Measurements from ENCODE around the gene WDR20. TPM values are rescaled to one million over a fixed set of nuclear protein-coding genes. Genes with fewer than 3 reads are reported as not detected.

Gene WDR20
- total and polyA plus RNA-seq, 2 donors (not counting 1 experiment from before 2014, with no cell fraction given) = 12.4 to 64.0 TPM

DNA sequence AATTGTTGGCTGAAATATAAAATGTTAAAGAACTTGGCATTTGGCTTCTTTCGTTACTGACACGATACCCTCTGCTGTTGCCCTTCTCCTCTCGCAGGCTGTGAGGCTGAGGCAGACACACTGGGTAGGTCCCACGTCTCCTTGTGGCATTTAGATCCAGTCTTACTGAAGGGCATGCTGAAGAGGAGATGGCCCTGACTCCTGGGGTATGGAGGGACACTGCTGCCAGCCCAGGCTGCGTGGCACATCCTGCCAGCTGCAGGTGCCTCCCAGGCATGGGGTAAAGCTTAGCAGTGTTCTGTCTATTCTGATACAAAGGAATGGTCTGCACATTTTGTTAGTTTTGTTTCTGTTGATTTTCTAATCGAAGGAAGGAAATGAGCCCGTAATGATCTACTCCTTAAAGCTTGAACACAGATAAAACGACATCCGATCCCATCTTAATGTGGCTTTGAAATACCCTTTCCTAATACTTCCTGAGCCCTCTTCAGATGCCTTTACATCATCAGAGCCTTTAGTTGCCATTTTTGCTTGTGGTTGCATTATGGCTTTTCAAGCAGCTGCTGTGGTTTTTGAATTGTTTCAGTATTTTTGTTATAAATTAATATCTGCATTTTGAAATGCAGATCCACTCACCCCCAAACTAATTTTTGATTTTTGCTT, 61.1 kb downstream of the WDR20 start:
- Histone ChIP-seq H3K9me3 (ENCODE audit: control extremely low read depth in 1 of 3, control insufficient read depth in 2 of 3, insufficient read depth in 1 of 3, low read length in 2 of 3) (no peaks in the 10 kb centered on the region), H3K79me2 (ENCODE audit: control insufficient read depth, insufficient read depth, low read length) (peaks cover 59% of the 10 kb centered on the region), H3K4me1 (ENCODE audit: control insufficient read depth in 2 of 2, insufficient read depth in 2 of 2, low read length in 2 of 2) (peaks cover 0 to 10% of the 10 kb centered on the region in 2 donors), H4K20me1 (ENCODE audit: control insufficient read depth, insufficient read depth, low read length, poor library complexity, severe bottlenecking) (peaks cover 76% of the 10 kb centered on the region), H3K9ac (ENCODE audit: low read length) (no peak overlapping the region), H3K27me3 (replicated peaks in 1 of 4; ENCODE audit: control extremely low read depth in 1 of 4, control insufficient read depth in 3 of 4, insufficient read depth in 4 of 4, low read length in 3 of 4) (no peaks in the 10 kb centered on the region), H3K4me2 (replicated peaks; ENCODE audit: low read depth, low read length, poor library complexity, severe bottlenecking) (no peak overlapping the region), H2AFZ (ENCODE audit: insufficient read depth, low read depth, low read length, poor library complexity, severe bottlenecking) (no peak overlapping the region), H3K4me3 (ENCODE audit: control extremely low read depth in 1 of 5, extremely low read depth in 1 of 5, insufficient read depth in 1 of 5, low read depth in 2 of 5, low read length in 4 of 5) (no peak overlapping the region), H3K27ac (ENCODE audit: low read length in 2 of 2) (no peak overlapping the region), H3K36me3 (replicated peaks in 1 of 2; ENCODE audit: control extremely low read depth in 1 of 2, control insufficient read depth in 1 of 2, extremely low read depth in 1 of 2, insufficient read depth in 2 of 2, low read length in 1 of 2) (peaks cover 8 to 56% of the 10 kb centered on the region in 2 experiments)
- DNase-seq (no peak), ATAC-seq (ENCODE audit: low read depth) (no peak)
- ChIA-PET CTCF (no interaction called here), POLR2A (no interaction called here)
- Mint-ChIP-seq H3K27ac (no peak overlapping the region), H3K4me1 (peaks cover 16% of the 10 kb centered on the region), H3K4me3 (no peak overlapping the region), H3K27me3 (no peaks in the 10 kb centered on the region), H3K9me3 (ENCODE audit: insufficient read depth) (no peaks in the 10 kb centered on the region)
- intact Hi-C loops (cut with micrococcal nuclease) = no loop called here
- TF ChIP-seq, protein P1, sequence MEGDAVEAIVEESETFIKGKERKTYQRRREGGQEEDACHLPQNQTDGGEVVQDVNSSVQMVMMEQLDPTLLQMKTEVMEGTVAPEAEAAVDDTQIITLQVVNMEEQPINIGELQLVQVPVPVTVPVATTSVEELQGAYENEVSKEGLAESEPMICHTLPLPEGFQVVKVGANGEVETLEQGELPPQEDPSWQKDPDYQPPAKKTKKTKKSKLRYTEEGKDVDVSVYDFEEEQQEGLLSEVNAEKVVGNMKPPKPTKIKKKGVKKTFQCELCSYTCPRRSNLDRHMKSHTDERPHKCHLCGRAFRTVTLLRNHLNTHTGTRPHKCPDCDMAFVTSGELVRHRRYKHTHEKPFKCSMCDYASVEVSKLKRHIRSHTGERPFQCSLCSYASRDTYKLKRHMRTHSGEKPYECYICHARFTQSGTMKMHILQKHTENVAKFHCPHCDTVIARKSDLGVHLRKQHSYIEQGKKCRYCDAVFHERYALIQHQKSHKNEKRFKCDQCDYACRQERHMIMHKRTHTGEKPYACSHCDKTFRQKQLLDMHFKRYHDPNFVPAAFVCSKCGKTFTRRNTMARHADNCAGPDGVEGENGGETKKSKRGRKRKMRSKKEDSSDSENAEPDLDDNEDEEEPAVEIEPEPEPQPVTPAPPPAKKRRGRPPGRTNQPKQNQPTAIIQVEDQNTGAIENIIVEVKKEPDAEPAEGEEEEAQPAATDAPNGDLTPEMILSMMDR (IDR thresholded peaks at IDR 0.05) = no peak
- TF ChIP-seq EZH2 (IDR thresholded peaks at IDR 0.05; ENCODE audit: borderline replicate concordance, insufficient read depth, low read depth, low read length, poor library complexity, severe bottlenecking) = no peak
- 87% methylated on average over 5 of the region's 9 CpGs for WGBS (ENCODE audit: insufficient coverage)

DNA sequence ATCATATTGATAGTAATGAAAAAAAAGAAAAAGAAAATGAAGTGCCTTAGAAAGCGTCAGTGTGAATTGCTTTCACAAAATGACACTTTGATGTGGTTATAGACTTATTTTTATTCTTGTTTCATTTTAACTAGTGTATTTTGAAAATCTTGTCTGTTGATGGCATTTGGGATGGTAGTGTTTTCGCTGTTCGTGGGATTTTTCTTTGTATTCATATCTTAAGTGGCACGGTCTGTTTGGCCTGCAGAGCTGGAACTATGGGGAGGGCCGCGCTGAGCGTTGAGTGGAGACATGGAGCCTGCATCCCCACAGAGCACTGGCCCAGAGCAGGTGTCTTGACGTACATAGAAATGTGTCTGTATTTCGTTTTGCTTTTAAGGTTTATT, 61.6 kb downstream of the WDR20 start:
- H3K27me3 Mint-ChIP-seq = no peaks in the 10 kb centered on the region
- no peak overlapping the region for H3K4me2 ChIP-seq (replicated peaks; ENCODE audit: low read depth, low read length, poor library complexity, severe bottlenecking)

More for the DNA sequence above, 61.6 kb downstream of the WDR20 start:
- TF ChIP-seq, protein P1 (IDR thresholded peaks at IDR 0.05) = no peak
- no peak for TF ChIP-seq EZH2 (IDR thresholded peaks at IDR 0.05; ENCODE audit: borderline replicate concordance, insufficient read depth, low read depth, low read length, poor library complexity, severe bottlenecking)
- peaks cover 0 to 10% of the 10 kb centered on the region in 2 donors for H3K4me1 ChIP-seq (ENCODE audit: control insufficient read depth in 2 of 2, insufficient read depth in 2 of 2, low read length in 2 of 2)
- no peaks in the 10 kb centered on the region for H3K9me3 Mint-ChIP-seq (ENCODE audit: insufficient read depth)
- WGBS (ENCODE audit: insufficient coverage) = 72% methylated on average over 8 of the region's 9 CpGs
- no peaks in the 10 kb centered on the region for H3K9me3 ChIP-seq (ENCODE audit: control extremely low read depth in 1 of 3, control insufficient read depth in 2 of 3, insufficient read depth in 1 of 3, low read length in 2 of 3)
- ChIA-PET CTCF (no interaction called here), POLR2A (no interaction called here)
- H3K27me3 ChIP-seq (replicated peaks in 1 of 4; ENCODE audit: control extremely low read depth in 1 of 4, control insufficient read depth in 3 of 4, insufficient read depth in 4 of 4, low read length in 3 of 4) = no peaks in the 10 kb centered on the region
- H3K27ac ChIP-seq (ENCODE audit: low read length in 2 of 2) = no peak overlapping the region
- peaks cover 54% of the 10 kb centered on the region for H3K79me2 ChIP-seq (ENCODE audit: control insufficient read depth, insufficient read depth, low read length)
- H3K27ac Mint-ChIP-seq = no peak overlapping the region
- no peak overlapping the region for H2AFZ ChIP-seq (ENCODE audit: insufficient read depth, low read depth, low read length, poor library complexity, severe bottlenecking)
- H3K4me1 Mint-ChIP-seq = peaks cover 16% of the 10 kb centered on the region
- intact Hi-C loops (cut with micrococcal nuclease) = no loop called here
- H3K4me3 Mint-ChIP-seq = no peak overlapping the region
- H3K9ac ChIP-seq (ENCODE audit: low read length) = no peak overlapping the region
- H4K20me1 ChIP-seq (ENCODE audit: control insufficient read depth, insufficient read depth, low read length, poor library complexity, severe bottlenecking) = peaks cover 71% of the 10 kb centered on the region
- DNase-seq = no peak
- H3K36me3 ChIP-seq (replicated peaks in 1 of 2; ENCODE audit: control extremely low read depth in 1 of 2, control insufficient read depth in 1 of 2, extremely low read depth in 1 of 2, insufficient read depth in 2 of 2, low read length in 1 of 2) = peaks cover 8 to 52% of the 10 kb centered on the region in 2 experiments
- ATAC-seq (ENCODE audit: low read depth) = no peak
- no peak overlapping the region for H3K4me3 ChIP-seq (ENCODE audit: control extremely low read depth in 1 of 5, extremely low read depth in 1 of 5, insufficient read depth in 1 of 5, low read depth in 2 of 5, low read length in 4 of 5)
